ENCODE data around the gene USP33. TPM values are rescaled to one million over a fixed set of nuclear protein-coding genes. Genes with fewer than 3 reads are reported as not detected.
"Not testable (repeated sequence)": the region's sequence is repeated elsewhere in the genome, so short reads cannot be mapped to it uniquely, and the experiment has no call there.

USP33 gene
- total RNA-seq, 1 experiment from 2014 or later, result 51.5 TPM

- Histone ChIP-seq H2AK5ac (ENCODE audit: insufficient read length, low read length) (no peak overlapping the region), H3K9me3 (ENCODE audit: control insufficient read depth, low read depth, low read length) (peaks cover 4% of the 10 kb centered on the region), H3K18ac (ENCODE audit: insufficient read length, low read depth, low read length) (no peak overlapping the region)
Measured at GRCh38 chr1:77649127-77649526, 110.5 kb downstream of the USP33 start.

GRCh38 chr1:77646224-77646623, 113.4 kb downstream of the USP33 start:
- not testable (repeated sequence) for H3K27me3 ChIP-seq (ENCODE audit: insufficient read depth, low read length); H4K8ac ChIP-seq (replicated peaks; ENCODE audit: insufficient read length, low read depth, low read length); H3K4me2 ChIP-seq (ENCODE audit: insufficient read depth, insufficient read length, low read length); H4K5ac ChIP-seq (ENCODE audit: insufficient read length, low read depth, low read length); H3K27ac Mint-ChIP-seq; H2BK120ac ChIP-seq (ENCODE audit: low read depth, low read length, poor library complexity, severe bottlenecking); H3K4me1 ChIP-seq (ENCODE audit: insufficient read depth, low read length); H3K79me1 ChIP-seq (ENCODE audit: insufficient read depth, low read depth, low read length, poor library complexity, severe bottlenecking); H3K18ac ChIP-seq (ENCODE audit: insufficient read length, low read depth, low read length); H3K9me3 ChIP-seq (ENCODE audit: control insufficient read depth, low read depth, low read length); H3K56ac ChIP-seq (ENCODE audit: insufficient read length, low read depth, low read length); H3K4ac ChIP-seq (ENCODE audit: low read depth, low read length); H2AFZ ChIP-seq (ENCODE audit: low read length); H3K14ac ChIP-seq (ENCODE audit: insufficient read depth, low read length); H3K23ac ChIP-seq (ENCODE audit: insufficient read length, low read depth, low read length); H2BK12ac ChIP-seq (ENCODE audit: insufficient read length, low read depth, low read length); H2BK20ac ChIP-seq (ENCODE audit: low read depth, low read length, poor library complexity, severe bottlenecking); H2BK5ac ChIP-seq (ENCODE audit: insufficient read length, low read length); H3K27me3 Mint-ChIP-seq (ENCODE audit: low read depth); H3K4me1 Mint-ChIP-seq; DNase-seq; H2AK5ac ChIP-seq (ENCODE audit: insufficient read length, low read length); H3T11ph ChIP-seq (ENCODE audit: low read length); H3K23me2 ChIP-seq (ENCODE audit: insufficient read length, low read depth, low read length, poor library complexity, severe bottlenecking); H3K4me3 Mint-ChIP-seq; H4K20me1 ChIP-seq (ENCODE audit: control insufficient read depth, insufficient read depth, insufficient read length); H3K9ac ChIP-seq (ENCODE audit: extremely low read depth, insufficient read length, low read length); H3K27ac ChIP-seq (ENCODE audit: insufficient read length, low read depth, low read length); H2BK15ac ChIP-seq (ENCODE audit: low read depth, low read length); H4K91ac ChIP-seq (ENCODE audit: insufficient read length, low read depth, low read length)
- peaks cover 26 to 29% of the 10 kb centered on the region in 2 experiments for H3K9me3 Mint-ChIP-seq
- peaks cover 33 to 50% (median 43%) of the 10 kb centered on the region in 3 experiments for H3K36me3 Mint-ChIP-seq (ENCODE audit: insufficient read depth in 1 of 3, low read depth in 3 of 3)
- WGBS (ENCODE audit: extremely low coverage, insufficient read length, low lambda C conversion rate), result no CpG with 5 or more reads among the region's 6 CpGs
- peaks cover 11% of the 10 kb centered on the region; the same call in 1 of the 2 replicates for H3K79me2 ChIP-seq (ENCODE audit: insufficient read depth, low read length)

More at GRCh38 chr1:77649127-77649526, 110.5 kb downstream of the USP33 start:
- Histone ChIP-seq H3K79me2 (ENCODE audit: insufficient read depth, low read length) (peaks cover 17% of the 10 kb centered on the region; the same call in 1 of the 2 replicates), H3K4me1 (ENCODE audit: insufficient read depth, low read length) (no peaks in the 10 kb centered on the region), H4K91ac (ENCODE audit: insufficient read length, low read depth, low read length) (no peak overlapping the region), H3K27ac (ENCODE audit: insufficient read length, low read depth, low read length) (no peak overlapping the region), H3K4me2 (ENCODE audit: insufficient read depth, insufficient read length, low read length) (no peak overlapping the region), H3K14ac (ENCODE audit: insufficient read depth, low read length) (no peak overlapping the region), H3K56ac (ENCODE audit: insufficient read length, low read depth, low read length) (no peak overlapping the region), H2BK120ac (ENCODE audit: low read depth, low read length, poor library complexity, severe bottlenecking) (no peak overlapping the region), H3K9ac (ENCODE audit: extremely low read depth, insufficient read length, low read length) (no peak overlapping the region), H2AFZ (ENCODE audit: low read length) (no peak overlapping the region), H4K8ac (replicated peaks; ENCODE audit: insufficient read length, low read depth, low read length) (no peak overlapping the region), H3T11ph (ENCODE audit: low read length) (no peak overlapping the region), H3K4ac (ENCODE audit: low read depth, low read length) (no peak overlapping the region), H2BK5ac (ENCODE audit: insufficient read length, low read length) (no peak overlapping the region), H4K20me1 (ENCODE audit: control insufficient read depth, insufficient read depth, insufficient read length) (no peaks in the 10 kb centered on the region), H2BK12ac (ENCODE audit: insufficient read length, low read depth, low read length) (no peak overlapping the region), H3K23me2 (ENCODE audit: insufficient read length, low read depth, low read length, poor library complexity, severe bottlenecking) (no peaks in the 10 kb centered on the region), H3K27me3 (ENCODE audit: insufficient read depth, low read length) (no peaks in the 10 kb centered on the region), H2BK20ac (ENCODE audit: low read depth, low read length, poor library complexity, severe bottlenecking) (no peak overlapping the region), H3K79me1 (ENCODE audit: insufficient read depth, low read depth, low read length, poor library complexity, severe bottlenecking) (peaks cover 12% of the 10 kb centered on the region), H4K5ac (ENCODE audit: insufficient read length, low read depth, low read length) (no peak overlapping the region), H3K23ac (ENCODE audit: insufficient read length, low read depth, low read length) (no peak overlapping the region), H2BK15ac (ENCODE audit: low read depth, low read length) (no peak overlapping the region)
- peaks cover 33 to 41% of the 10 kb centered on the region in 2 experiments for H3K9me3 Mint-ChIP-seq
- peaks cover 46 to 59% (median 56%) of the 10 kb centered on the region in 3 experiments for H3K36me3 Mint-ChIP-seq (ENCODE audit: insufficient read depth in 1 of 3, low read depth in 3 of 3)
- H3K27ac Mint-ChIP-seq, result no peak overlapping the region
- no CpG with 5 or more reads among the region's 2 CpGs for WGBS (ENCODE audit: extremely low coverage, insufficient read length, low lambda C conversion rate)
- no peak overlapping the region for H3K4me3 Mint-ChIP-seq
- no peaks in the 10 kb centered on the region for H3K4me1 Mint-ChIP-seq
- DNase-seq, result no peak
- H3K27me3 Mint-ChIP-seq (ENCODE audit: low read depth), result no peaks in the 10 kb centered on the region
- no peak for TF ChIP-seq CTCF (conservative IDR thresholded peaks at IDR 0.05)

Measured in H9 (cell line).